A673 (cell line): ENCODE results near the gene EPHB3. TPM values are rescaled to one million over a fixed set of nuclear protein-coding genes. Genes with fewer than 3 reads are reported as not detected.

ENCODE experiments used
- BruUV-seq: library from RNA; stranded (reverse); fragments of 400-500 nt; replicated peaks from 2 replicates; lab custom pipeline; 2021; lab: Mats Ljungman, UMichigan
- CTCF ChIA-PET: fragments of 300-600 bp; sonication (Branson Sonifier 250); formaldehyde crosslinking; loops from one replicate; lab custom pipeline; 2022; ENCODE audit warnings: antibody characterized with exemption; lab: Charles Lee
- POLR2A ChIA-PET: fragments of 300-600 bp; sonication (Branson Sonifier 250); formaldehyde crosslinking; loops from one replicate; lab custom pipeline; 2022; ENCODE audit warnings: antibody characterized with exemption; ENCODE audit not compliant: low non-redundant PET; lab: Charles Lee
- DNase-seq: peaks from one replicate; pipeline ENCODE4 v3.0.0-alpha.2; 2015; ENCODE audit warnings: low spot score
- H3K27ac ChIP-seq: fragments of 200-600 bp; sonication (generic); 2 replicates; pipeline ENCODE4 v1.5.1; 2016; ENCODE audit warnings: mixed run types, low read depth, mild to moderate bottlenecking, mixed read lengths, antibody characterized with exemption, low read length; ENCODE audit not compliant: poor library complexity, severe bottlenecking
- H3K27me3 ChIP-seq: fragments of 200-600 bp; sonication (generic); replicated peaks from 2 replicates; pipeline ENCODE4 v1.6.1; 2017; ENCODE audit warnings: mixed run types, low read depth, mild to moderate bottlenecking, mixed read lengths, antibody characterized with exemption, low read length; ENCODE audit not compliant: insufficient read depth, poor library complexity
- H3K36me3 ChIP-seq: fragments of 200-600 bp; sonication (generic); 2 replicates; pipeline ENCODE4 v1.6.1; 2016; ENCODE audit warnings: mixed run types, mild to moderate bottlenecking, mixed read lengths, antibody characterized with exemption, low read length; ENCODE audit not compliant: insufficient read depth, poor library complexity, severe bottlenecking
- H3K4me1 ChIP-seq: fragments of 200-600 bp; sonication (generic); 2 replicates; pipeline ENCODE4 v1.6.1; 2017; ENCODE audit warnings: mixed run types, mild to moderate bottlenecking, mixed read lengths, antibody characterized with exemption, low read length; ENCODE audit not compliant: insufficient read depth, poor library complexity, severe bottlenecking
- H3K4me3 ChIP-seq: fragments of 200-600 bp; sonication (generic); 2 replicates; pipeline ENCODE4 v1.5.1; 2016; ENCODE audit warnings: low read depth, mixed run types, mild to moderate bottlenecking, mixed read lengths, low read length; ENCODE audit not compliant: poor library complexity, severe bottlenecking
- H3K9me3 ChIP-seq: fragments of 200-600 bp; sonication (generic); 2 replicates; pipeline ENCODE4 v1.6.1; 2016; ENCODE audit warnings: mixed run types, low read depth, mild to moderate bottlenecking, mixed read lengths, antibody characterized with exemption, low read length; ENCODE audit not compliant: poor library complexity, severe bottlenecking
- CTCF ChIP-seq: fragments of 300-800, 200-600 bp; sonication (generic); conservative IDR thresholded peaks from 2 replicates; pipeline ENCODE4 v1.5.1; 2017; ENCODE audit warnings: low read depth, mild to moderate bottlenecking, antibody characterized with exemption, low read length, moderate library complexity, mixed read lengths
- EZH2 ChIP-seq: fragments of 200-600 bp; sonication (generic); IDR thresholded peaks from 2 replicates; pipeline ENCODE4 v1.6.1; 2017; ENCODE audit warnings: borderline replicate concordance, low read depth, mild to moderate bottlenecking, mixed read lengths, antibody characterized with exemption, low read length; ENCODE audit not compliant: poor library complexity, severe bottlenecking
- intact Hi-C: fragments of 100-400 bp; cut with micrococcal nuclease; formaldehyde crosslinking; loops from one replicate; pipeline ENCODE4 v1.10.0; 2022; ENCODE audit not compliant: unreplicated experiment
- total RNA-seq: library from RNA; stranded (reverse); gene quantifications from 2 replicates; pipeline ENCODE4 v1.2.3, GENCODE V29; 2021

Gene EPHB3
- total RNA-seq, 1 experiment from 2014 or later, result 15.6 TPM

- Histone ChIP-seq H3K9me3 (no peaks in the 10 kb centered on the region), H3K27me3 (peaks cover 44% of the 10 kb centered on the region)
- intact Hi-C loops, result no loop called here
Measured at GRCh38 chr3:184603151-184604030, 41.8 kb downstream of the EPHB3 start.

GRCh38 chr3:184604039-184604601, 42.5 kb downstream of the EPHB3 start:
- TF ChIP-seq CTCF, result no peak
- TF ChIP-seq EZH2, result no peak
- intact Hi-C loops, result no loop called here
- Histone ChIP-seq H3K9me3 (no peaks in the 10 kb centered on the region), H3K36me3 (no peaks in the 10 kb centered on the region), H3K4me1 (peaks cover 3% of the 10 kb centered on the region), H3K4me3 (peak overlapping the region; percentile 27), H3K27ac (no peak overlapping the region), H3K27me3 (peaks cover 44% of the 10 kb centered on the region)
- POLR2A ChIA-PET, result interaction anchor here (0.7 kb wide), 1 partner anchor 418 kb away, joined by 3 read pairs; no protein-coding TSS in a partner anchor
- no TSS peak for BruUV-seq
- DNase-seq, result no peak
- CTCF ChIA-PET, result no interaction called here

More at GRCh38 chr3:184603151-184604030, 41.8 kb downstream of the EPHB3 start:
- Histone ChIP-seq H3K4me3 (peak overlapping the region; percentile 27), H3K36me3 (no peaks in the 10 kb centered on the region), H3K4me1 (peaks cover 3% of the 10 kb centered on the region), H3K27ac (no peak overlapping the region)
- ChIA-PET POLR2A (interaction anchor here (0.5 to 0.7 kb wide), 2 partner anchors 417 to 1520 kb away, joined by 3 to 7 read pairs; no protein-coding TSS in a partner anchor), CTCF (interaction anchor here (0.6 kb wide), 1 partner anchor 64 kb away, joined by 4 read pairs; no protein-coding TSS in a partner anchor)
- TF ChIP-seq EZH2, result no peak
- no peak for TF ChIP-seq CTCF
- no TSS peak for BruUV-seq
- no peak for DNase-seq

GRCh38 chr3:184604615-184605290, 43.2 kb downstream of the EPHB3 start:
- Histone ChIP-seq H3K4me1 (peaks cover 3% of the 10 kb centered on the region), H3K9me3 (no peaks in the 10 kb centered on the region), H3K4me3 (peak overlapping the region; percentile 27), H3K36me3 (no peaks in the 10 kb centered on the region), H3K27me3 (peaks cover 44% of the 10 kb centered on the region), H3K27ac (no peak overlapping the region)
- CTCF ChIA-PET, result no interaction called here
- DNase-seq, result no peak
- intact Hi-C loops, result no loop called here
- TF ChIP-seq EZH2 (no peak), CTCF (no peak)
- POLR2A ChIA-PET, result no interaction called here
- no TSS peak for BruUV-seq
